HG02870 (cell line): Measurements from ENCODE around the gene PARL.
"Not testable (repeated sequence)": the region's sequence is repeated elsewhere in the genome, so short reads cannot be mapped to it uniquely, and the experiment has no call there.

Source experiments
- ATAC-seq: cut with Tn5 transposase; IDR thresholded peaks from one replicate; pipeline ENCODE4 v1.9.1; 2021; ENCODE audit warnings: mild to moderate bottlenecking, moderate library complexity; ENCODE audit not compliant: unreplicated experiment

PARL gene

GRCh38 chr3:183792976-183793375 is 91.7 kb downstream of the PARL start:
- no peak for ATAC-seq

GRCh38 chr3:183790700-183791099 is 94.0 kb downstream of the PARL start:
- no peak for ATAC-seq

DNA sequence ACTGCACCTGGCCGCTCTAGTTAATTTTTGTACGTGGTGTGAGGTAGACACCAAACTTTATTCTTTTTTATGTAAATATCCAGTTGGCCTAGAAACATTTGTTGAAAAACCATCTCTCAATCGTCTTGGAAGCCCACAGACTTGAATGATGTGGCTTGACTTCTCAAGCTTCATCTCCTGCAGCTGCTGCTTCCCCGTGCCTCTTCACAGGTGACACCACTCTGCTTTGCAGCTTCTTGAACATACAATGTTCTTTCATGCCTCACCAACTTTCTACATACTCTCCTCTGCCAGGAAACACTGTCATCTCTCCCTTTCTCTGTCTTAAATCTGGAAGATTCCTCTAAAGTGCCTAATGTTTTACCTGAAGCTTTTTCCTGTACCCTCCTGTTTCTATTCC is 94.9 kb downstream of the PARL start:
- no peak for ATAC-seq

GRCh38 chr3:183784503-183784902 is 100.2 kb downstream of the PARL start:
- ATAC-seq, result not testable (repeated sequence)

- ATAC-seq, result no peak
Measured at GRCh38 chr3:183782576-183783276, 102.0 kb downstream of the PARL start.

DNA sequence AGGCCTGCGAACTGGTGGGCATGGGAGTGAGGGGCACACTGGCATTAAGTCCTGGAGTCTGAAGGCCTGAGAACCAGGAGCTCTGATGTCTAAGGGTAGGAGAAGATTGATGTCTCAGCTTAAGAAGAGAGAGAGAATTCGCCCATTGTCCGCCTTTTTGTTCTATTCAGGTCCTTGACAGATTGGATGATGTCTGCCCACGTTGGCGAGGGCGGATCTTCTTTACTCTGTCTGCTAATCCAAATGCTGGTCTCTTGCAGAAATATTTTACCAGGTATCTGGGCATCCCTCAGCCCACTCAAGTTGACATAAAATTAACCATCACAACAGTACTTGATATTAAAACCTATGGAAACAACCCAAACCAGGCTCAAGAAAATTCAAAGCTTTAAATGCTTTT is 103.4 kb downstream of the PARL start:
- no peak for ATAC-seq

DNA sequence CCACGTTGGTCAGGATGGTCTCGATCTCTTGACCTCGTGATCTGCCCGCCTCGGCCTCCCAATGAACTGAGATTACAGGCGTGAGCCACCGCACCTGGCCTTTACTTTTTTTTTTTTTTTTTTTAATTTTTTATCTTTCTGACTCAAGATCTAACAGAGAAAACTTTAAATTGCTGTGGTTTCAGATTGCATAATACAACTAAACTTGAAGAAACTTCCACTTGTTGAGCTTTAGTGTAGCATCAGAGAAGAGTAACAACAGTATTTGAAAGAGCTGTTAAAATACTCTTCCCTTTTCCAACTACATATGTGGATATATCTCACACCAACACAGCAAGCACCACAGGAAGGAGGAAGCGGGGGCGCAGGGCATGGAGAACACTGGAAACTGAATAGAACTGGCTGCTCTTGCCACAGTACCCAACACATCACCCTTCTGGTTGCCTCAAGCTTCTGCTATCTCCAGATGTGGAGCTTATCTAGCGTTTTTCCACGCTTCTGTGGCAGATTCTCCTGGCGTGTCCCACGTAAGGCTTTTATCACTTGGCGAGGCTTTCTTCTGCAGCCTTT is 104.7 kb downstream of the PARL start:
- ATAC-seq, result no peak
